HepG2 (cell line): ENCODE measurements around the gene CDK6. TPM values are rescaled to one million over a fixed set of nuclear protein-coding genes. Genes with fewer than 3 reads are reported as not detected.
A peak's percentile ranks its signal among the peaks of the same experiment; 100 is the strongest.

ENCODE experiments used
- ARID2 ChIP-seq: sonication (generic); formaldehyde crosslinking; IDR thresholded peaks from 2 replicates; pipeline ENCODE4 v1.8.1; 2022; ENCODE audit warnings: mild to moderate bottlenecking, missing genetic modification reagents, borderline replicate concordance
- ATF6 ChIP-seq: sonication (generic); formaldehyde crosslinking; conservative IDR thresholded peaks from 2 replicates; pipeline ENCODE4 v1.4.0; 2020; ENCODE audit warnings: missing genetic modification reagents
- BCL3 ChIP-seq: sonication (generic); formaldehyde crosslinking; IDR thresholded peaks from 2 replicates; pipeline ENCODE4 v1.5.1; 2020; ENCODE audit warnings: mild to moderate bottlenecking, missing genetic modification reagents, moderate library complexity
- ETV6 ChIP-seq: sonication (generic); formaldehyde crosslinking; conservative IDR thresholded peaks from 2 replicates; pipeline ENCODE4 v1.4.0; 2020; ENCODE audit warnings: missing genetic modification reagents
- RXRA ChIP-seq: sonication (generic); formaldehyde crosslinking; IDR thresholded peaks from 2 replicates; pipeline ENCODE4 v1.5.1; 2020; ENCODE audit warnings: missing genetic modification reagents
- SNAPC2 ChIP-seq: sonication (generic); formaldehyde crosslinking; IDR thresholded peaks from 2 replicates; pipeline ENCODE4 v1.8.1; 2022; ENCODE audit warnings: mild to moderate bottlenecking, missing genetic modification reagents
- SP4 ChIP-seq: sonication (generic); formaldehyde crosslinking; IDR thresholded peaks from 2 replicates; pipeline ENCODE4 v1.8.1; 2023; ENCODE audit warnings: mild to moderate bottlenecking, missing genetic modification reagents
- STAG1 ChIP-seq: sonication (generic); formaldehyde crosslinking; IDR thresholded peaks from 2 replicates; pipeline ENCODE4 v1.4.0; 2020; ENCODE audit warnings: missing genetic modification reagents
- ZMYM4 ChIP-seq: sonication (generic); formaldehyde crosslinking; IDR thresholded peaks from 2 replicates; pipeline ENCODE4 v1.8.1; 2023; ENCODE audit warnings: mild to moderate bottlenecking, missing genetic modification reagents
- ZNF160 ChIP-seq: sonication (generic); formaldehyde crosslinking; IDR thresholded peaks from 2 replicates; pipeline ENCODE4 v1.8.0; 2022; ENCODE audit warnings: mild to moderate bottlenecking, inconsistent platforms, missing genetic modification reagents
- ZNF646 ChIP-seq: sonication (generic); formaldehyde crosslinking; IDR thresholded peaks from 2 replicates; pipeline ENCODE4 v1.9.0; 2021; ENCODE audit warnings: mild to moderate bottlenecking, missing genetic modification reagents
- ZNF746 ChIP-seq: sonication (generic); formaldehyde crosslinking; IDR thresholded peaks from 2 replicates; pipeline ENCODE4 v1.8.0; 2022; ENCODE audit warnings: mild to moderate bottlenecking, missing genetic modification reagents
- ZNF781 ChIP-seq: sonication (generic); formaldehyde crosslinking; IDR thresholded peaks from 2 replicates; pipeline ENCODE4 v1.5.1; 2020; ENCODE audit warnings: borderline replicate concordance, mild to moderate bottlenecking, missing genetic modification reagents; ENCODE audit errors: not compliant biosample characterization
- polyA plus RNA-seq, 8 experiments: library from polyadenylated mRNA; depleted of rRNA in 3 of 8; stranded (reverse) in 7 of 8; unstranded in 1 of 8; fragments of >200 nt; fragmentation: Illumina TruSeq in 4 of 8; extraction: Trizol in 4 of 8; gene quantifications; 2 replicates each; pipeline versions ENCODE4 v1.2.1 to v1.2.3, GENCODE V29; 2011 to 2016; ENCODE audit warnings: low read depth in 4 of 8, missing spikeins in 1 of 8, mixed read lengths in 1 of 8; ENCODE audit not compliant: insufficient read depth in 1 of 8
- total RNA-seq, 5 experiments: library from RNA; depleted of rRNA; stranded (reverse); fragments of >200 nt; fragmentation: Illumina TruSeq; extraction: Trizol; gene quantifications; 2 replicates each; pipeline ENCODE4 v1.2.3, GENCODE V29; 2016; ENCODE audit warnings: low read depth in 1 of 5
- TF ChIP-seq, protein P1 (sequence below): IDR thresholded peaks from 2 replicates; pipeline ENCODE4 v1.6.1; 2012; ENCODE audit warnings: low read length, improper control_type of control experiment

The CDK6 gene
- total and polyA plus RNA-seq, 2 of the 13 experiments (the other 11 are each of a cell fraction or from before 2014, with no cell fraction given): 34.6 to 90.8 TPM

GRCh38 chr7:92695308-92696261 is 140.8 kb downstream of the CDK6 start (continued):
- TF ChIP-seq, protein P1, sequence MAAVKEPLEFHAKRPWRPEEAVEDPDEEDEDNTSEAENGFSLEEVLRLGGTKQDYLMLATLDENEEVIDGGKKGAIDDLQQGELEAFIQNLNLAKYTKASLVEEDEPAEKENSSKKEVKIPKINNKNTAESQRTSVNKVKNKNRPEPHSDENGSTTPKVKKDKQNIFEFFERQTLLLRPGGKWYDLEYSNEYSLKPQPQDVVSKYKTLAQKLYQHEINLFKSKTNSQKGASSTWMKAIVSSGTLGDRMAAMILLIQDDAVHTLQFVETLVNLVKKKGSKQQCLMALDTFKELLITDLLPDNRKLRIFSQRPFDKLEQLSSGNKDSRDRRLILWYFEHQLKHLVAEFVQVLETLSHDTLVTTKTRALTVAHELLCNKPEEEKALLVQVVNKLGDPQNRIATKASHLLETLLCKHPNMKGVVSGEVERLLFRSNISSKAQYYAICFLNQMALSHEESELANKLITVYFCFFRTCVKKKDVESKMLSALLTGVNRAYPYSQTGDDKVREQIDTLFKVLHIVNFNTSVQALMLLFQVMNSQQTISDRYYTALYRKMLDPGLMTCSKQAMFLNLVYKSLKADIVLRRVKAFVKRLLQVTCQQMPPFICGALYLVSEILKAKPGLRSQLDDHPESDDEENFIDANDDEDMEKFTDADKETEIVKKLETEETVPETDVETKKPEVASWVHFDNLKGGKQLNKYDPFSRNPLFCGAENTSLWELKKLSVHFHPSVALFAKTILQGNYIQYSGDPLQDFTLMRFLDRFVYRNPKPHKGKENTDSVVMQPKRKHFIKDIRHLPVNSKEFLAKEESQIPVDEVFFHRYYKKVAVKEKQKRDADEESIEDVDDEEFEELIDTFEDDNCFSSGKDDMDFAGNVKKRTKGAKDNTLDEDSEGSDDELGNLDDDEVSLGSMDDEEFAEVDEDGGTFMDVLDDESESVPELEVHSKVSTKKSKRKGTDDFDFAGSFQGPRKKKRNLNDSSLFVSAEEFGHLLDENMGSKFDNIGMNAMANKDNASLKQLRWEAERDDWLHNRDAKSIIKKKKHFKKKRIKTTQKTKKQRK: no peak
- TF ChIP-seq BCL3 (CRISPR knock-in tag): peak; percentile 81; the same call in 1 of the 2 replicates
- TF ChIP-seq ZMYM4 (CRISPR knock-in tag): peak; percentile 95
- 0 out of 2 replicates have a peak, but pooled peaks have one; percentile 76 for TF ChIP-seq ATF6
- TF ChIP-seq ZNF746 (CRISPR knock-in tag): peak; percentile 87; the same call in 1 of the 2 replicates
- TF ChIP-seq SP4 (CRISPR knock-in tag): 0 out of 2 replicates have a peak, but pooled peaks have one; percentile 33
- TF ChIP-seq ARID2 (CRISPR knock-in tag): no peak
- TF ChIP-seq STAG1: peak; percentile 2; the same call in 1 of the 2 replicates
- no peak for TF ChIP-seq ZNF160 (CRISPR knock-in tag)
- peak; percentile 78; the same call in 1 of the 2 replicates for TF ChIP-seq SNAPC2 (CRISPR knock-in tag)
- peak; percentile 39; the same call in 1 of the 2 replicates for TF ChIP-seq ZNF646
- peak; percentile 82; the same call in 1 of the 2 replicates for TF ChIP-seq ETV6
- peak; percentile 98 for TF ChIP-seq RXRA (CRISPR knock-in tag)
- no peak for TF ChIP-seq ZNF781 (CRISPR knock-in tag)
